Sigmoid colon (tissue), 3 donors: ENCODE measurements around the gene GDF9.

Source experiments
- CTCF ChIP-seq, 4 experiments: fragments of 450-650 bp in 3 of 4; fragments of 200-600 bp in 1 of 4; IDR thresholded peaks; one replicate each; pipeline ENCODE4 v1.5.1; 2016 to 2019; ENCODE audit warnings: antibody characterized with exemption in 4 of 4, mild to moderate bottlenecking in 3 of 4, moderate library complexity in 2 of 4
- POLR2A ChIP-seq, 2 donors: fragments of 450-650 bp; IDR thresholded peaks; one replicate each; pipeline ENCODE4 v1.6.1; 2016; ENCODE audit warnings: antibody characterized with exemption in 2 of 2, mild to moderate bottlenecking in 2 of 2, moderate library complexity in 2 of 2

GRCh38 chr5:132815454-132815853, 50.8 kb downstream of the GDF9 start:
- TF ChIP-seq CTCF (IDR thresholded peaks at IDR 0.05) = no peak
- TF ChIP-seq POLR2A (IDR thresholded peaks at IDR 0.05) = no peak
